Brain microvascular endothelial cell (primary cell): ENCODE results near the gene ZNF142.

Experiments used
- DNase-seq: peaks from one replicate; pipeline ENCODE4 v3.0.0-alpha.2; 2020
- H3K27ac ChIP-seq: fragments of 250-450 bp; sonication (Bioruptor Pico); 2 replicates; pipeline ENCODE4 v1.5.1; 2020; ENCODE audit warnings: mild to moderate bottlenecking, moderate library complexity
- H3K27me3 ChIP-seq: fragments of 250-450 bp; sonication (Bioruptor Pico); replicated peaks from 2 replicates; pipeline ENCODE4 v1.5.1; 2020; ENCODE audit warnings: mild to moderate bottlenecking
- H3K36me3 ChIP-seq: fragments of 250-450 bp; sonication (Bioruptor Pico); replicated peaks from 2 replicates; pipeline ENCODE4 v1.5.1; 2020; ENCODE audit warnings: mild to moderate bottlenecking
- H3K4me3 ChIP-seq: 2 replicates; pipeline ENCODE4 v1.5.1; 2011; ENCODE audit warnings: low read depth, mild to moderate bottlenecking, control low read depth, low read length, moderate library complexity
- in situ Hi-C: cut with HindIII; loops from 2 replicates; pipeline ENCODE4 v1.10.0; 2017; ENCODE audit warnings: low sequenced_read_pairs, low pct_ligation_motif_present
- TF ChIP-seq, protein P1 (sequence below): IDR thresholded peaks from 2 replicates; pipeline ENCODE4 v1.5.1; 2011; ENCODE audit warnings: low read depth, mild to moderate bottlenecking, moderate library complexity, low read length, control low read depth, inconsistent platforms; ENCODE audit errors: missing control alignments

The ZNF142 gene

DNA sequence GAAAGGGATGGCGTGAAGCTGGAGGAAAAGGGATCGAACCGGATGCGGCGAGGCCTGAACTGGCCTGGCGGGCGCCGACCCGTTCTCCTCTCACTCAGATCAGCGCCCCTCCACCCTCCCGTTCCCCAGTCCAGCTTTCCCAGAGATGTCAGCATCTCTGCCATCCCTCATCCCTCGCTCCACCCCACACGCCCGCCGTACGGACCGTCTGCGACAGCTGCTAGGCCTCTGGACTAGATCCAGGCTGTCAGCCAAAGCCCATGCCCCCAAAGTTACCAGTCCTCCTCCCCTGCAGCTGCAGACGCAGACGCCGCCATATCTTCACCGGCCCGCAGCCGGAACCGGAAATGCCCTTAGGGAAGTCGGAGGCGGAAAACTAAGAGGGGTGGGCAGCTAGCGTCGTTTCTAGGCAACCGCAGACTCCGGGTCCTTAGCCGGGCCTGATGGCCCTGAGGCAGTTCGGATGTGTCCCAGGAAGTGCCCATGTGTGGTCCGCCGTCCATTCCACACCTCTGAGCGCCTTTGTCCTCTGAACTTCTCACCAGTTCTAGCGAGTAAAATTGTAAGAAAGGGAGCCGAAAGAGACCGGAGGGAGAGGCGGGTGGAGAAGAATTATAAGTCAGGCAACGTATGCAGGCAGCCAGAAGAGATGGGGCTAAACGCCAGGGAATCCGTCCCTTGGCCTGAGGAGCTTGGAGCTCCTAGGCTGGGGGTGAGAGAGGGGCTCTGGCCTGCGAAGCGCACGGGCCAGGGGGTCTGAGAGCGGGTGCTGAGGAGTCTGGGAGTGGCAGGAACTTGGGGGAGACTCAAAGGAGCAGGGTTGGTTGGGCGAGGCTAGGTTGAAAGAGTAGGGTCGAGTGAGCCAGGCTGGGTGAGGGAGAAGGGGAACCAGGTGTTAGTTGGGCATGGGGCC lies 12.5 kb upstream of the ZNF142 start, which contains the start of the genes RNF25 and STK36:
RNF25 (minus strand) TSS at position 349 of the 913 bp plus-strand sequence; CDS start at position 317, 32 bp downstream.
STK36 (plus strand) TSS at position 433 of the 913 bp plus-strand sequence. CDS start 744 bp downstream, outside the sequence.
- Histone ChIP-seq H3K36me3 (peaks cover 16% of the 10 kb centered on the region), H3K27me3 (no peaks in the 10 kb centered on the region), H3K4me3 (peak within 1 kb of the TSS; percentile 93), H3K27ac (peak within 1 kb of the TSS; percentile 96)
- in situ Hi-C loops = no loop called here
- DNase-seq = peak; percentile 89
- TF ChIP-seq, protein P1, sequence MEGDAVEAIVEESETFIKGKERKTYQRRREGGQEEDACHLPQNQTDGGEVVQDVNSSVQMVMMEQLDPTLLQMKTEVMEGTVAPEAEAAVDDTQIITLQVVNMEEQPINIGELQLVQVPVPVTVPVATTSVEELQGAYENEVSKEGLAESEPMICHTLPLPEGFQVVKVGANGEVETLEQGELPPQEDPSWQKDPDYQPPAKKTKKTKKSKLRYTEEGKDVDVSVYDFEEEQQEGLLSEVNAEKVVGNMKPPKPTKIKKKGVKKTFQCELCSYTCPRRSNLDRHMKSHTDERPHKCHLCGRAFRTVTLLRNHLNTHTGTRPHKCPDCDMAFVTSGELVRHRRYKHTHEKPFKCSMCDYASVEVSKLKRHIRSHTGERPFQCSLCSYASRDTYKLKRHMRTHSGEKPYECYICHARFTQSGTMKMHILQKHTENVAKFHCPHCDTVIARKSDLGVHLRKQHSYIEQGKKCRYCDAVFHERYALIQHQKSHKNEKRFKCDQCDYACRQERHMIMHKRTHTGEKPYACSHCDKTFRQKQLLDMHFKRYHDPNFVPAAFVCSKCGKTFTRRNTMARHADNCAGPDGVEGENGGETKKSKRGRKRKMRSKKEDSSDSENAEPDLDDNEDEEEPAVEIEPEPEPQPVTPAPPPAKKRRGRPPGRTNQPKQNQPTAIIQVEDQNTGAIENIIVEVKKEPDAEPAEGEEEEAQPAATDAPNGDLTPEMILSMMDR = no peak

DNA sequence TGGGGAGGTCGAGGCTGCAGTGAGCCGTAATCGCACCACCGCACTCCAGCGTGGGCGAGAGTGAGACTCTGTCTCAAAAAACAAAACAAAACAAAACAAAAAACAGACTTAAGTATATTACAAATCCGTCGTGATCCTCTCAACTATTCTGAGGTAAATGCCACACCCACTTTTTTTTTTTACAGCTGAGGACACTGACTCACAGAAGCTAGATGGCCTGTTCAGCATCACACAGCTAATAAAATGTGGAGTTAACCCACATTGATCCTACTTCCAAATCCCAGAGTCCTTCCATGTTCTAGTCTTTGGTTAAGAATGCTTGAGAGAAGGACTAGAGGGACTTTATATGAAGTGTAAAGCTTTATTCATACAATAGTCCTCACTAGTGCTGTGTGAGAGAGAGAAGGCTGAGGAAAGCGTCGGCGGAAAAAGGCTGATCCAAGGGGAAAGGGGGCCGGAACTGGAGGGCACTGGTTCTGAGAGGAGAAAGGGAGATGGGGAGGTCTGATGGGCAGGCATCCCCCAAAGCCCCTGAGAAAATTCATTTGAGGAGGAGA lies 11.8 kb upstream of the ZNF142 start:
- Histone ChIP-seq H3K27me3 (no peaks in the 10 kb centered on the region), H3K4me3 (peak overlapping the region; percentile 93), H3K27ac (peak overlapping the region; percentile 96), H3K36me3 (peaks cover 20% of the 10 kb centered on the region)
- TF ChIP-seq, protein P1 = no peak
- no peak for DNase-seq
- in situ Hi-C loops = no loop called here

DNA sequence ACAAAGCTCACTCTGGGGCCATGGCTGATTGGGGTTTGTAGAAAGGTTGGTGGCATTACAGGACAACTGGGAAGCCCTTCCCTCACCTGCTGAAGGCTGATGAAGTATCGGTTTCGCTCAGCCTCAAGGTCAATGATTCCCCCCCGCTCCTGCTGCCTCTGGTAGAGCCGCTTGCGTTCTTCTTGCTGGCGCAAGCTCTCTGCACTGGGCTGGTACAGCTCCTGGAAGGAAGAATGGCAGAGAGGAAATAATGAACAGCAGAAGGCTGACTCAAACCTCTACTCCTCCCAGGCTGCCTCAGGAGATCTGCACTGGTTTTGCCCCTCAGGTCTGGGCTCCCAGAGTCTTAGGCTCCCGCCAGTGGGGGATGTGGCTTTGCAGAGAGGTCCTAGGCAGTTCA lies 5.2 kb upstream of the ZNF142 start:
- Histone ChIP-seq H3K36me3 (peaks cover 68% of the 10 kb centered on the region), H3K27ac (no peak overlapping the region), H3K27me3 (no peaks in the 10 kb centered on the region), H3K4me3 (no peak overlapping the region)
- no peak for DNase-seq
- TF ChIP-seq, protein P1 = no peak
- in situ Hi-C loops = no loop called here

DNA sequence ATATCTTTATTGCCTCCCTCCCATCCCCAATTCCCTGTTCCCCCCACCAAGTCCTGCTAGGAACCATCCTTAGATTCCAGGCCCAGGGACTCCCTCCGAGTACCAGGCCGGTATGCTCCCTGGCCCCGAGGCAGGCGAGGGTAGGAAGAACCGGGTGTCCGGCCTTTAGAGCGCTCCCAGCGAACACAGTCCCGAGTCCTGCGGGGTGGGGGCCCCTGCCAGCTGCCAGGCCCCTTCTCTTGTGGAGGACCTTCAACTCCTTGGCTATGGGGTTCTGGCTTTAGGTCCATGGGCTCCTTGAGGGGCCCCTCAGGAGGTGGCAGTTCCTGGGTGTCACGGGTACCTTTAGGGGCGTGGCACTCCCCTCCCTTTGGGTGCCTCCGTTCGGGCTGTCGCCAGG lies 4.5 kb upstream of the ZNF142 start:
- DNase-seq = no peak
- TF ChIP-seq, protein P1 = no peak
- in situ Hi-C loops = no loop called here
- peaks cover 68% of the 10 kb centered on the region for H3K36me3 ChIP-seq
- no peaks in the 10 kb centered on the region for H3K27me3 ChIP-seq
- no peak overlapping the region for H3K27ac ChIP-seq
- no peak overlapping the region for H3K4me3 ChIP-seq

DNA sequence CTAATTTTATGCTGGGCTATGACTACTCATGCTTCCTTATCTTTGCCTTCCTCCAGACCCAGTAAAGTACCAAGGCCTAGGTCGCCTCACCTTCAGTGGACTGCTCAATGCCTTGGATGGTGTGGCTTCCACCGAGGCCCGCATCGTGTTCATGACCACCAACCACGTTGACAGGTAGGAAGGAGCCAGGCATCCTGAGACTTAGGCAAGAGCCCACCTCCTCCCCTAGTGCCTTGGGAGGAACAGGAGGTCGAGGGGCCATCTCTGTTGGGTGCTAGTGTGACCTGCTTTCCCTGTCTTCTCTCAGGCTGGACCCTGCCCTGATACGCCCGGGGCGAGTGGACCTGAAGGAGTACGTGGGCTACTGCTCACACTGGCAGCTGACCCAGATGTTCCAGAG lies 3.4 kb upstream of the ZNF142 start:
- peaks cover 63% of the 10 kb centered on the region for H3K36me3 ChIP-seq
- H3K27ac ChIP-seq = no peak overlapping the region
- no peaks in the 10 kb centered on the region for H3K27me3 ChIP-seq
- H3K4me3 ChIP-seq = no peak overlapping the region
- DNase-seq = no peak
- TF ChIP-seq, protein P1 = no peak
- in situ Hi-C loops = no loop called here
